HG03066 (cell line): ENCODE results near the gene LRRC4C.

Experiments used
- ATAC-seq: cut with Tn5 transposase; IDR thresholded peaks from one replicate; pipeline ENCODE4 v1.9.1; 2021; ENCODE audit warnings: low read depth; ENCODE audit not compliant: unreplicated experiment

LRRC4C gene

GRCh38 chr11:41419901-41420300, 39.6 kb downstream of the LRRC4C start:
- ATAC-seq = no peak

- no peak for ATAC-seq
Observed at GRCh38 chr11:41414771-41415440, 44.5 kb downstream of the LRRC4C start.

- peak; percentile 94 for ATAC-seq
Observed at GRCh38 chr11:41413843-41414242, 45.6 kb downstream of the LRRC4C start.

GRCh38 chr11:41405812-41406211, 53.6 kb downstream of the LRRC4C start:
- no peak for ATAC-seq

GRCh38 chr11:41404109-41404508, 55.3 kb downstream of the LRRC4C start:
- ATAC-seq = no peak

- ATAC-seq = no peak
Observed at GRCh38 chr11:41403458-41403857, 56.0 kb downstream of the LRRC4C start.

GRCh38 chr11:41400819-41401382, 58.6 kb downstream of the LRRC4C start:
- ATAC-seq = no peak

- ATAC-seq = no peak
Observed at GRCh38 chr11:41400124-41400523, 59.3 kb downstream of the LRRC4C start.

- no peak for ATAC-seq
Observed at GRCh38 chr11:41399323-41399722, 60.1 kb downstream of the LRRC4C start.

GRCh38 chr11:41398175-41398574, 61.3 kb downstream of the LRRC4C start:
- ATAC-seq = no peak

- ATAC-seq = no peak
Observed at GRCh38 chr11:41394521-41395195, 64.8 kb downstream of the LRRC4C start.

GRCh38 chr11:41392596-41392995, 66.9 kb downstream of the LRRC4C start:
- no peak for ATAC-seq

GRCh38 chr11:41389623-41390130, 69.8 kb downstream of the LRRC4C start:
- ATAC-seq = no peak

- ATAC-seq = no peak
Observed at GRCh38 chr11:41384329-41384728, 75.1 kb downstream of the LRRC4C start.

GRCh38 chr11:41383768-41384167, 75.7 kb downstream of the LRRC4C start:
- no peak for ATAC-seq

- ATAC-seq = no peak
Observed at GRCh38 chr11:41382927-41383326, 76.5 kb downstream of the LRRC4C start.

GRCh38 chr11:41379084-41379483, 80.4 kb downstream of the LRRC4C start:
- ATAC-seq = no peak

GRCh38 chr11:41377709-41378394, 81.6 kb downstream of the LRRC4C start:
- no peak for ATAC-seq

GRCh38 chr11:41351825-41352224, 107.6 kb downstream of the LRRC4C start:
- no peak for ATAC-seq

- ATAC-seq = no peak
Observed at GRCh38 chr11:41346042-41346441, 113.4 kb downstream of the LRRC4C start.
